H1 (cell line): ENCODE data around the gene REM1. TPM values are rescaled to one million over a fixed set of nuclear protein-coding genes. Genes with fewer than 3 reads are reported as not detected.
"Not testable (repeated sequence)": the region's sequence is repeated elsewhere in the genome, so short reads cannot be mapped to it uniquely, and the experiment has no call there.

Experiments
- CTCF ChIA-PET: fragments of 300-600 bp; sonication (Branson Sonifier 250); formaldehyde crosslinking; loops from one replicate; lab custom pipeline; 2021; ENCODE audit not compliant: partially characterized antibody; lab: Charles Lee
- POLR2A ChIA-PET: fragments of 300-600 bp; sonication (Branson Sonifier 250); formaldehyde crosslinking; loops from one replicate; lab custom pipeline; 2021; ENCODE audit warnings: inconsistent platforms; ENCODE audit not compliant: partially characterized antibody; lab: Charles Lee
- DNase-seq, 2 experiments: peaks; one replicate each; pipeline versions ENCODE4 v3.0.0 to v3.0.0-alpha.2; 2010 to 2022; ENCODE audit warnings: low spot score in 2 of 2, low read depth in 1 of 2, mixed read lengths in 1 of 2
- FAIRE-seq: peaks from 2 replicates; lab custom pipeline; 2011; peaks lifted over from hg19 to GRCh38; lab: Jason Lieb, UNC
- H2AFZ ChIP-seq: 2 replicates; pipeline ENCODE4 v1.8.1; 2012; ENCODE audit warnings: low read length, inconsistent platforms
- H2AK5ac ChIP-seq: 2 replicates; pipeline ENCODE4 v1.6.1; 2013; ENCODE audit warnings: low read depth, low read length
- H2BK120ac ChIP-seq: replicated peaks from 2 replicates; pipeline ENCODE3; 2013; ENCODE audit warnings: low read depth, low read length, inconsistent platforms
- H2BK12ac ChIP-seq: 2 replicates; pipeline ENCODE4 v1.6.1; 2013; ENCODE audit warnings: low read depth, low read length
- H2BK15ac ChIP-seq: 2 replicates; pipeline ENCODE4 v1.6.1; 2013; ENCODE audit warnings: low read length
- H2BK20ac ChIP-seq: 2 replicates; pipeline ENCODE4 v1.6.1; 2013; ENCODE audit warnings: low read length
- H2BK5ac ChIP-seq: 2 replicates; pipeline ENCODE4 v1.6.1; 2013; ENCODE audit warnings: low read depth, low read length
- H3K14ac ChIP-seq: 2 replicates; pipeline ENCODE4 v1.6.1; 2013; ENCODE audit warnings: inconsistent platforms; ENCODE audit not compliant: insufficient read length
- H3K18ac ChIP-seq: 2 replicates; pipeline ENCODE4 v1.6.1; 2013; ENCODE audit warnings: low read length; ENCODE audit errors: extremely low read depth
- H3K23ac ChIP-seq: 2 replicates; pipeline ENCODE4 v1.6.1; 2013; ENCODE audit warnings: inconsistent platforms; ENCODE audit not compliant: insufficient read length
- H3K23me2 ChIP-seq: 2 replicates; pipeline ENCODE4 v1.6.1; 2013; ENCODE audit warnings: low read depth, low read length
- H3K27ac ChIP-seq: 2 replicates; pipeline ENCODE4 v1.6.1; 2011; ENCODE audit warnings: low read depth, low read length, inconsistent platforms
- H3K27me3 ChIP-seq, 4 experiments: replicated peaks in 1 of 4; 1 replicate in 1 of 4; 2 replicates in 3 of 4; pipeline versions ENCODE4 v1.6.1 to v1.8.1; 2011 to 2013; ENCODE audit warnings: low read length in 3 of 4, mild to moderate bottlenecking in 3 of 4, inconsistent platforms in 2 of 4, mixed read lengths in 2 of 4, moderate library complexity in 1 of 4; ENCODE audit not compliant: control insufficient read depth in 3 of 4, insufficient read depth in 3 of 4; ENCODE audit errors: extremely low read depth in 1 of 4
- H3K36me3 ChIP-seq, 4 experiments: 2 replicates each; pipeline versions ENCODE4 v1.6.1 to v1.8.1; 2011 to 2013; ENCODE audit warnings: mild to moderate bottlenecking in 4 of 4, low read length in 3 of 4, moderate library complexity in 2 of 4, control low read depth in 1 of 4, inconsistent platforms in 1 of 4; ENCODE audit not compliant: insufficient read depth in 4 of 4, control insufficient read depth in 2 of 4
- H3K4ac ChIP-seq: replicated peaks from 2 replicates; pipeline ENCODE3; 2013; ENCODE audit warnings: low read length, low read depth, mixed read lengths, inconsistent platforms; ENCODE audit not compliant: insufficient read length
- H3K4me1 ChIP-seq, 4 experiments: replicated peaks in 1 of 4; 1 replicate in 1 of 4; 2 replicates in 3 of 4; pipeline versions ENCODE4 v1.6.1 to v1.8.1; 2011 to 2013; ENCODE audit warnings: low read length in 3 of 4, inconsistent platforms in 2 of 4, mixed read lengths in 1 of 4; ENCODE audit not compliant: insufficient read depth in 4 of 4, control insufficient read depth in 3 of 4
- H3K4me2 ChIP-seq, 2 experiments: 2 replicates each; pipeline versions ENCODE4 v1.6.1 to v1.8.1; 2011 to 2013; ENCODE audit warnings: low read depth in 2 of 2, low read length in 2 of 2, control low read depth in 1 of 2, inconsistent platforms in 1 of 2, mild to moderate bottlenecking in 1 of 2; ENCODE audit not compliant: insufficient read depth in 1 of 2
- H3K4me3 ChIP-seq, 4 experiments: fragments of 200-600, 300-600 bp in 1 of 4; sonication (generic), shearing (Covaris generic), sonication (Bioruptor Twin) in 1 of 4; 2 replicates each; pipeline versions ENCODE4 v1.5.1 to v1.8.1; 2011 to 2016; ENCODE audit warnings: low read length in 4 of 4, low read depth in 3 of 4, control low read depth in 2 of 4, inconsistent platforms in 2 of 4, mild to moderate bottlenecking in 2 of 4, mixed read lengths in 1 of 4, moderate library complexity in 1 of 4; ENCODE audit not compliant: insufficient read depth in 2 of 4; ENCODE audit errors: extremely low read depth in 1 of 4
- H3K56ac ChIP-seq: replicated peaks from 2 replicates; pipeline ENCODE3; 2013; ENCODE audit warnings: low read depth, mild to moderate bottlenecking, mixed read lengths, low read length, inconsistent platforms; ENCODE audit not compliant: insufficient read length
- H3K79me1 ChIP-seq: 2 replicates; pipeline ENCODE4 v1.6.1; 2013; ENCODE audit warnings: low read depth, low read length, control low read depth
- H3K79me2 ChIP-seq, 2 experiments: 2 replicates each; pipeline versions ENCODE4 v1.6.1 to v1.8.1; 2012 to 2013; ENCODE audit warnings: low read length in 2 of 2, mild to moderate bottlenecking in 2 of 2, inconsistent platforms in 1 of 2; ENCODE audit not compliant: insufficient read depth in 2 of 2, control insufficient read depth in 1 of 2
- H3K9ac ChIP-seq, 4 experiments: replicated peaks in 1 of 4; 1 replicate in 1 of 4; 2 replicates in 3 of 4; pipeline versions ENCODE4 v1.6.1 to v1.8.1; 2011 to 2013; ENCODE audit warnings: low read depth in 3 of 4, low read length in 3 of 4, control low read depth in 2 of 4, mild to moderate bottlenecking in 2 of 4, moderate library complexity in 2 of 4, inconsistent platforms in 1 of 4; ENCODE audit errors: extremely low read depth in 1 of 4
- H3K9me3 ChIP-seq, 2 experiments: 2 replicates each; pipeline versions ENCODE4 v1.6.1 to v1.8.1; 2012 to 2013; ENCODE audit warnings: mild to moderate bottlenecking in 2 of 2, moderate library complexity in 2 of 2, control low read depth in 1 of 2, inconsistent platforms in 1 of 2, low read depth in 1 of 2, low read length in 1 of 2, mixed read lengths in 1 of 2; ENCODE audit not compliant: insufficient read depth in 2 of 2
- H4K20me1 ChIP-seq, 2 experiments: replicated peaks in 1 of 2; 2 replicates each; pipeline versions ENCODE3 to v1.8.1; 2011 to 2013; ENCODE audit warnings: inconsistent platforms in 2 of 2, low read length in 2 of 2, mild to moderate bottlenecking in 1 of 2; ENCODE audit not compliant: insufficient read depth in 2 of 2, control insufficient read depth in 1 of 2
- H4K5ac ChIP-seq: 2 replicates; pipeline ENCODE4 v1.6.1; 2013; ENCODE audit warnings: low read length, low read depth, mixed read lengths, inconsistent platforms; ENCODE audit not compliant: insufficient read length
- H4K8ac ChIP-seq: 2 replicates; pipeline ENCODE4 v1.8.0; 2013; ENCODE audit warnings: mild to moderate bottlenecking, moderate library complexity, low read length, inconsistent platforms; ENCODE audit not compliant: insufficient read depth; ENCODE audit errors: extremely low read depth
- H4K91ac ChIP-seq: replicated peaks from 2 replicates; pipeline ENCODE3; 2013; ENCODE audit warnings: low read length, mixed read lengths, inconsistent platforms; ENCODE audit not compliant: insufficient read length
- WGBS, 2 experiments: shearing (Covaris generic) in 1 of 2; methylation state at CpG; one replicate each; pipeline versions ENCODE4 v1.1.6 to v1.1.7; 2013 to 2015; ENCODE audit warnings: low lambda C conversion rate in 2 of 2, mixed read lengths in 2 of 2, inconsistent platforms in 1 of 2, low coverage in 1 of 2, missing lambda C conversion rate in 1 of 2; ENCODE audit not compliant: insufficient replicate concordance in 2 of 2, insufficient coverage in 1 of 2, insufficient read length in 1 of 2; ENCODE audit errors: extremely low coverage in 1 of 2, missing lambda C conversion rate in 1 of 2; 5-methylcytosine and 5-hydroxymethylcytosine counted together
- polyA plus RNA-seq, 7 experiments: library from polyadenylated mRNA; depleted of rRNA in 3 of 7; stranded (reverse) in 5 of 7; unstranded in 2 of 7; fragments of >200 nt in 5 of 7; fragments of 200-250 nt in 2 of 7; gene quantifications; 1 replicate in 5 of 7; 2 replicates in 1 of 7; 4 replicates in 1 of 7; pipeline versions ENCODE4 v1.2.1 to v1.2.3, GENCODE V29; 2011 to 2013; ENCODE audit warnings: missing spikeins in 2 of 7, mixed read lengths in 2 of 7
- total RNA-seq: library from RNA; stranded (reverse); fragmentation: NEBNext Ultra II Directional; extraction: Animal tissue kit (Norgen Biotek cat#: 25700); gene quantifications from 2 replicates; pipeline ENCODE4 v1.2.1, GENCODE V29; 2021

Gene REM1
- total and polyA plus RNA-seq, 2 of the 8 experiments (the other 6 are each of a cell fraction or from before 2014, with no cell fraction given), result 0.05 TPM; not detected in 1

DNA sequence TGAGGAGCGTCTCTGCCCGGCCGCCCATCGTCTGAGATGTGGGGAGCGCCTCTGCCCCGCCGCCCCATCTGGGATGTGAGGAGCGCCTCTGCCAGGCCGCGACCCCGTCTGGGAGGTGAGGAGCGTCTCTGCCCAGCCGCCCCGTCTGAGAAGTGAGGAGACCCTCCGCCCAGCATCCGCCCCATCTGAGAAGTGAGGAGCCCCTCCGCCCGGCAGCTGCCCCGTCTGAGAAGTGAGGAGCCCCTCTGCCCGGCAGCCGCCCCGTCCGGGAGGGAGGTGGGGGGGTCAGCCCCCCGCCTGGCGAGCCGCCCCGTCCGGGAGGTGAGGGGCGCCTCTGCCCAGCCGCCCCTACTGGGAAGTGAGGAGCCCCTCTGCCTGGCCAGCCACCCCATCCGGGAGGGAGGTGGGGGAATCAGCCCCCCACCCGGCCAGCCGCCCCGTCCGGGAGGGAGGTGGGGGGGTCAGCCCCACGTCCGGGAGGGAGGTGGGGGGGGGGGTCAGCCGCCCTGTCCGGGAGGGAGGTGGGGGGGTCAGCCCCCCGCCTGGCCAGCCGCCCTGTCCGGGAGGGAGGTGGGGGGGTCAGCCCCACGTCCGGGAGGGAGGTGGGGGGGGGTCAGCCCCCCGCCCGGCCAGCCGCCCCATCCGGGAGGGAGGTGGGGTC lies 48.1 kb upstream of the REM1 start:
- H4K5ac ChIP-seq, H3K18ac ChIP-seq, H3K27me3 ChIP-seq, H3K14ac ChIP-seq, CTCF ChIA-PET, H3K56ac ChIP-seq, H3K4me3 ChIP-seq, H3K9ac ChIP-seq, H2BK120ac ChIP-seq, POLR2A ChIA-PET, H2BK5ac ChIP-seq, H4K91ac ChIP-seq, H3K4me1 ChIP-seq, H3K79me2 ChIP-seq, H3K27ac ChIP-seq, H2BK20ac ChIP-seq, H3K4ac ChIP-seq, H3K4me2 ChIP-seq, H4K8ac ChIP-seq, FAIRE-seq, H3K23ac ChIP-seq, H4K20me1 ChIP-seq, H3K36me3 ChIP-seq, DNase-seq, H2BK12ac ChIP-seq, H2AK5ac ChIP-seq, H2AFZ ChIP-seq, H2BK15ac ChIP-seq, H3K79me1 ChIP-seq, H3K23me2 ChIP-seq: not testable (repeated sequence)
- peaks cover 43 to 56% of the 10 kb centered on the region in 2 experiments for H3K9me3 ChIP-seq
- 94% methylated on average over 11 of the region's 48 CpGs; no CpG with 5 or more reads in 1 of the 2 experiments for WGBS, 2 experiments

DNA sequence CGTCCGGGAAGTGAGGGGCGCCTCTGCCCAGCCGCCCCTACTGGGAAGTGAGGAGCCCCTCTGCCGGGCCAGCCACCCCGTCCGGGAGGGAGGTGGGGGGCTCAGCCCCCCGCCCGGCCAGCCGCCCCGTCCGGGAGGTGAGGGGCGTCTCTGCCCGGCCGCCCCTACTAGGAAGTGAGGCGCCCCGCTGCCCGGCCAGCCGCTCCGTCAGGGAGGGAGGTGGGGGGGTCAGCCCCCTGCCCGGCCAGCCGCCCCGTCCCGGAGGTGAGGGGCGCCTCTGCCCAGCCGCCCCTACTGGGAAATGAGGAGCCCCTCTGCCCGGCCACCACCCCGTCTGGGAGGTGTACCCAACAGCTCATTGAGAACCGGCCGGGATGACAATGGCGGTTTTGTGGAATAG lies 47.5 kb upstream of the REM1 start:
- H3K23ac ChIP-seq, H4K8ac ChIP-seq, H3K9ac ChIP-seq, H3K23me2 ChIP-seq, H4K20me1 ChIP-seq, H3K27ac ChIP-seq, H3K4me1 ChIP-seq, H3K36me3 ChIP-seq, H2BK5ac ChIP-seq, H3K79me1 ChIP-seq, H2BK120ac ChIP-seq, H3K4me2 ChIP-seq, DNase-seq, H2BK20ac ChIP-seq, H2BK15ac ChIP-seq, H3K4me3 ChIP-seq, H2BK12ac ChIP-seq, H3K18ac ChIP-seq, CTCF ChIA-PET, POLR2A ChIA-PET, H3K56ac ChIP-seq, H3K4ac ChIP-seq, H2AK5ac ChIP-seq, H4K5ac ChIP-seq, H3K79me2 ChIP-seq, H3K27me3 ChIP-seq, H3K14ac ChIP-seq, H2AFZ ChIP-seq, H4K91ac ChIP-seq, FAIRE-seq: not testable (repeated sequence)
- H3K9me3 ChIP-seq, result peaks cover 48 to 60% of the 10 kb centered on the region in 2 experiments
- WGBS, 2 experiments, result no CpG with 5 or more reads among the region's 31 CpGs
